ENCODE results near the gene IL3RA. TPM values are rescaled to one million over a fixed set of nuclear protein-coding genes. Genes with fewer than 3 reads are reported as not detected.
"Not testable (repeated sequence)": the region's sequence is repeated elsewhere in the genome, so short reads cannot be mapped to it uniquely, and the experiment has no call there.

IL3RA gene
- total RNA-seq, 4 donors from 2014 or later: 5.2 to 38.3 (median 20.6) TPM

DNA sequence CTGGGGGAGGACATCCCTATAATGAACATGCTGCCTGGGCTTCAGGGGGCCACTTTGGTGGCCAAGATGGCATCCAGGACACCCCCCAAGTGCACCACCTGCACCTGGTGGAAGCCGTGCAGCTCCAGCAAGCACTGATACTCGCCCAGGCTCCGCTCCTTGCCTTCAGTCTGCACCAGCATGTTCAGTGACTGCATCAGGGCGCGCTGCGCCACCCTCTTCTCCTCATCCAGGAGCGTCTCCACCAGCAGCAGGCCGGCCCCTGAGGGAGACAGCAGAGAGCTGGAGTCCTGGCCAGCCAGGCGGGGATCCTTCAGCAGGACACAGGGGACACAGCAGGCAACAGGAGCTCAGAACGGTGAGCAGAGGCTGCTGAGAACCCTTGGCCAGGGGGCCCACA lies 66.6 kb downstream of the IL3RA start:
- TF ChIP-seq CTCF (IDR thresholded peaks at IDR 0.05): no peak
- DNase-seq (ENCODE audit: low spot score): no peak
- ATAC-seq (ENCODE audit: low FRiP score): no peak

- DNase-seq (ENCODE audit: low spot score); ATAC-seq (ENCODE audit: low FRiP score): not testable (repeated sequence)
Observed at GRCh38 chrX:1403867-1404266, 67.3 kb downstream of the IL3RA start.

DNA sequence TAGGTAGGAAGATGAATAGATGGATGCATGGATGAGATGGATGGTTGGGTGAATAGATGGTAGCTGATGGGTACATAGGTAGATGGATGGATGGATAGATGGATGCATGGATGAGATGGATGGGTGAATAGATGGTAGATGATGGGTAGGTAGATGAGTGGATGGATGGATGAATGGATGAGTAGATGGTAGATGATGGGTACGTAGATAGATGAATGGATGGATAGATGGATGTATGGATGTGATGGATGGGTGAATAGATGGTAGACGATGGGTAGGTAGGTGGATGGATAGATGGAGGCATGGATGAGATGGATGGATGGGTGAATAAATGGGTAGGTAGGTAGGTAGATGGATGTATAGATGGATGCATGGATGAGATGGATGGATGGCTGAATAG lies 69.2 kb downstream of the IL3RA start:
- not testable (repeated sequence) for DNase-seq (ENCODE audit: low spot score); ATAC-seq (ENCODE audit: low FRiP score)

GRCh38 chrX:1407035-1407434 lies 70.5 kb downstream of the IL3RA start:
- no peak for DNase-seq (ENCODE audit: low spot score)
- TF ChIP-seq CTCF (IDR thresholded peaks at IDR 0.05): no peak
- ATAC-seq (ENCODE audit: low FRiP score): no peak

DNA sequence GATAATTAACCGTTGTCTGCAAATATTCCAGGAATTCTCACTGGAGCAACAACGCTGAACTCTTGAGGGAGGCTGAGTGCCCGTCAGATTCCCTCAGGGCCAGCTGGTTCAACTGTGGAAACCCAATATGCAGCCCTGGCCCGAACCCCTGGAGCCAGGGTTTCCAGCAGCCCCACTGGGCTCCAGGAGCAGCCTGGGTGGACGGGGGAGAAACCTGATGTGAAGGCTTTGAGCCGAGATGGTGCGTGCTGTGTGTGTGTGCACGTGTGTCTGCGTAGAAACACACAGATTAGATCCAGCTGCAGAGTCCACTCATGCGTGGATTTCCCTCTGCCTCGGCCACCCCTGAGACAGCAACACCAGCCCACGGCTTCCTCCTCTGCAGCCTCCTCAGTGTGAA lies 74.7 kb downstream of the IL3RA start:
- no peak for DNase-seq (ENCODE audit: low spot score)
- TF ChIP-seq CTCF (IDR thresholded peaks at IDR 0.05): no peak
- ATAC-seq (ENCODE audit: low FRiP score): no peak

- TF ChIP-seq CTCF (IDR thresholded peaks at IDR 0.05): no peak
- ATAC-seq (ENCODE audit: low FRiP score): no peak
- no peak for DNase-seq (ENCODE audit: low spot score)
Observed at GRCh38 chrX:1412551-1413161, 76.1 kb downstream of the IL3RA start.

DNA sequence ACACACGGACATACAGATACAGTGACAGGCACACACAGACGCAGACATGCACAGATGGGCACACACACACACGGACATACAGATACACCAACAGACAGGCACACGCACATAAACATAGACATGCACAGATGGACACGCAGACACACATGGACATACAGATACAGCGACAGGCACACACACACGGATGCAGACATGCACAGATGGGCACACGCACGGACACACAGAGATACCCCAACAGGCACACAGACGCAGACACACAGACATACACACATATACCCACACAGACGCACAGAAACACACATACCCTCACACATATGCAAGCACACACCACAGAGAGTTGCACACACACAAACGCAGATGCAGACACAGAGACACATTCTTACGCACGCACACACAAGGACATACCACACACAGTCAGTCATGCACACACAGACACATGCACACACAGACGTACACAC lies 79.8 kb downstream of the IL3RA start:
- DNase-seq (ENCODE audit: low spot score): no peak
- TF ChIP-seq CTCF (IDR thresholded peaks at IDR 0.05): no peak
- no peak for ATAC-seq (ENCODE audit: low FRiP score)

DNA sequence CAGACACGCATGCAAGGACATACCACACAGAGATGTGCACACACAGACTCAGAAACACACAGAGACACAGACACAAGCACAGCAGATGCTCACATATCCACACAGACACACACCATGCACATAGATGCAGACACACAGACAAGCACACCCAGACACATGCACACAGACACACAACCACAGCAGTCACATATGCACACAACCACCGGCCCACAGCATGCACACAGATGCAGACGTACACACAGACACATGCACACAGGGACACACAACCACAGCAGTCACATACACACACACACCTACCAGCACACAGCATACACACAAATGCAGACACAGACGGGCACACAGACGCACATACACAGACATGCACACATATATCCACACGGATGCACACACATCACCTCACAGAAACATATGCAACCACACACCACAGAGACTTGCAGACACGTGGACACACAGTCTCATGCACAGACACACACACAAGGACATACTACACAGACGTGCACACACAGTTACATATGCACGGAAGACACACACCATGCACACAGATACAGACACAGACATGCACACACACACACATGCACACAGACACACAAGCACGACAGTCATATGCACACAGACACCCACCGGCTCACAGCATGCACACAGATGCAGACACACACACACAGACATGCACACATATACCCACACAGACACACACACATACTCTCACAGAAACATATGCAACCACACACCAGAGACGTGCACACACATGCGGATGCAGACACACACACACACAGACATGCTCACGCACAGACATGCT lies 80.6 kb downstream of the IL3RA start:
- DNase-seq (ENCODE audit: low spot score) (no peak), ATAC-seq (ENCODE audit: low FRiP score) (no peak)
- no peak for TF ChIP-seq CTCF (IDR thresholded peaks at IDR 0.05)
